Measurements from ENCODE around the gene R3HDM4.

The R3HDM4 gene

GRCh38 chr19:901216-902092 lies 11.6 kb downstream of the R3HDM4 start:
- no peak for TF ChIP-seq CTCF (IDR thresholded peaks at IDR 0.05)

- no peak for TF ChIP-seq CTCF (IDR thresholded peaks at IDR 0.05)
These were observed 12.5 kb downstream of the R3HDM4 start for GRCh38 chr19:900302-901111.

GRCh38 chr19:900043-900301 lies 13.0 kb downstream of the R3HDM4 start:
- TF ChIP-seq CTCF (IDR thresholded peaks at IDR 0.05), result no peak

- TF ChIP-seq CTCF (IDR thresholded peaks at IDR 0.05), result no peak
These were observed 13.5 kb downstream of the R3HDM4 start for GRCh38 chr19:899336-900042.

GRCh38 chr19:898663-899062 lies 14.4 kb downstream of the R3HDM4 start:
- no peak for TF ChIP-seq CTCF (IDR thresholded peaks at IDR 0.05)

GRCh38 chr19:897442-898039 lies 15.5 kb downstream of the R3HDM4 start:
- TF ChIP-seq CTCF (IDR thresholded peaks at IDR 0.05), result no peak

- TF ChIP-seq CTCF (IDR thresholded peaks at IDR 0.05), result no peak
These were observed 16.0 kb downstream of the R3HDM4 start for GRCh38 chr19:896999-897398.
